Urothelium cell line (cell line): ENCODE data around the gene ASPSCR1.
"Not testable (repeated sequence)": the region's sequence is repeated elsewhere in the genome, so short reads cannot be mapped to it uniquely, and the experiment has no call there.

ENCODE experiments used
- DNase-seq: peaks from one replicate; pipeline ENCODE4 v3.0.0; 2011; ENCODE audit warnings: low spot score, mixed read lengths
- FAIRE-seq: peaks from 2 replicates; lab custom pipeline; 2011; peaks lifted over from hg19 to GRCh38; lab: Jason Lieb, UNC

The ASPSCR1 gene

GRCh38 chr17:81941484-81942166, 35.8 kb upstream of the ASPSCR1 start:
- no peak for DNase-seq
- no peak for FAIRE-seq

DNA sequence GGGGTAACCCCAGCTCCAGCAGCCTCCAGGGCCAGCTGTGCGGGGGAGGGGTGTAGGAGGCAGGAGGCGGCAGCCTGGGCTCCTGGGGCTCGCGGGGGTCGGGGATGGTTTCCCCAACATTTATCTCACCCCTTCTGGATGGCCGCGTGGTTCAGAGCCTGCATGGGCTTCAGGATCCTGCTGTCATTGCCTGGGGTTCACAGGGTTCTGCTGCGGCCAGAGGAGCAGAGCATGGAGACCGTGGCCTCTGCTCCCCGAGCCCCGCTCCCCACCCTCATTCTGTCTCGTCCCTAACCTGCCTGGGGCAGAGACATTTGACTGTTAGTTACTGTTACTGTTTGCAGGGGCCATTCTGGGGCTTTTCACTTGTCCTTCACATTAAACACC, 35.3 kb upstream of the ASPSCR1 start:
- FAIRE-seq (no peak), DNase-seq (no peak)

DNA sequence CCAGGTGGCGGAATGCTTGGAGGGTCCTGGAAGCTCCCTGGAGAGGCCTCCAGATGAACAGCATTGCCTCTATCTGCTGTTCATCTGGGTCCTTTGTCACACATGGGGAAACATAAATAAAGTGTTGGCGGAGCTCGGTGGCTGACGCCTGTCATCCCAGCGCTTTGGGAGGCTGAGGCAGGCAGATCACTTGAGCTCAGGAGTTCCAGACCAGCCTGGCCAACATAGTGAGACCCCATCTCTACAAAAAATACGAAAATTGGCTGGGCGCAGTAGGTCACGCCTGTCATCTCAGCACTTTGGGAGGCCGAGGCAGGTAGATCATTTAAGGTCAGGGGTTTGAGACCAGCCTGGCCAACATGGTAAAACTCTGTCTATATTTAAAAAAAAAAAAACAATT, 32.6 kb upstream of the ASPSCR1 start:
- FAIRE-seq, result no peak
- no peak for DNase-seq

GRCh38 chr17:81947189-81947588, 30.2 kb upstream of the ASPSCR1 start, which contains the start of gene MYADML2:
TSS of gene MYADML2 (minus strand) at chr17:81947233. CDS start at chr17:81941741, 5,492 bp downstream.
- DNase-seq (no peak), FAIRE-seq (peak; percentile 74)

DNA sequence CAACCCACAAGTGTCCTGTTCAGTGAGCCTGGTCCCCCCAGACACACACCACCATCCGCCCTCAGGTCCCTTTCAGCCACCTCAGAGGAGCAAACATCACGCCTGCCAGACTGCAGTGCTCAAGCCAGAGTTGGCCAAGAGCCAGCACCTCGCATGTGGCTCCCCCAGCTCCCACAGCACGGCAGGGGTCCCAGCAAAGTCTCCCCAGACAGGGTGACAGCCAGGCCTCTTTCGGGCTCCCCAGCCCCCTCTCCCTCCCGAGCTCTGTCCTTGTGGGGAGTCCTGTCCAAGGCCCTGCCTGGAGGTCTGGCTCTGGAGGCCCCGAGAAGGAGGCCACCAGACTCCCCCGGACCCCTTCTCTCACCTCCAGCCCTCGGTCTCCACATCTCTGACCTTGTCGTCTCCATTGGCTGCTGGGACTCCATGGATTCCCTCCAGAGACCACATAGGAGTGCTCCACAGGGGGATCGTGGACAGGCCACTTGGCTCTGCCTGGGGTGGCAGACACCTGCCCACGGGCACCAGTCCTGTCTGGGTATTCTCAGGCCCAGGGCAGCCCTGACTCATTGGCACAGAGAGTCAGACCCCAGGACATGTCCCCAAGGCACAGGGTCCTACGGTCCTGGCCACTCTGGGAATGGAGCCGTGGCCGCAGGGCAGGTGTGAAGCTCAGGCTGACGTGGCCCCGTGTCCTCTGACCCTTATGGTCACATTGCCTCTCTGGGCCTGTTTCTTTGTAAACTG, 28.6 kb upstream of the ASPSCR1 start:
- DNase-seq (no peak), FAIRE-seq (no peak)

GRCh38 chr17:81950501-81950900, 26.9 kb upstream of the ASPSCR1 start:
- no peak for FAIRE-seq

GRCh38 chr17:81951785-81952684, 25.4 kb upstream of the ASPSCR1 start:
- FAIRE-seq, result no peak
- no peak for DNase-seq

More at GRCh38 chr17:81950501-81950900, 26.9 kb upstream of the ASPSCR1 start:
- DNase-seq, result no peak

GRCh38 chr17:81952792-81953228, 24.6 kb upstream of the ASPSCR1 start:
- no peak for DNase-seq
- no peak for FAIRE-seq

DNA sequence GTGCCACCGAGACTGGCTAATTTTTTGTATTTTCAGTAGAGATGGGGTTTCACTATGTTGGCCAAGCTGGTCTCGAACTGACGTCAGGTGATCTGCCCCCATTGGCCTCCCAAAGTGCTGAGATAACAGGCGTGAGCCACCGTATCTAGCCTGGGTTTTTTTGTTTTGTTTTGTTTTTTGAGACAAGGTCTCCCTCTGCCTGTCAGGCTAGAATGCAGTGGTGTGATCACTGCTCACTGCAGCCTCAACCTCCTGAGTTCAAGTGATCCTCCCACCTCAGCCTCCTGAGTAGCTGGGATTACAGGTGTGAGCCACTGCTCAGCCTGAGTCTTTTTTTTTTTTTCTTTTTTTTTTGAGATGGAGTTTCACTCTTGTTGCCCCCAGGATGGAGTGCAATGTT, 24.0 kb upstream of the ASPSCR1 start:
- not testable (repeated sequence) for FAIRE-seq, DNase-seq

DNA sequence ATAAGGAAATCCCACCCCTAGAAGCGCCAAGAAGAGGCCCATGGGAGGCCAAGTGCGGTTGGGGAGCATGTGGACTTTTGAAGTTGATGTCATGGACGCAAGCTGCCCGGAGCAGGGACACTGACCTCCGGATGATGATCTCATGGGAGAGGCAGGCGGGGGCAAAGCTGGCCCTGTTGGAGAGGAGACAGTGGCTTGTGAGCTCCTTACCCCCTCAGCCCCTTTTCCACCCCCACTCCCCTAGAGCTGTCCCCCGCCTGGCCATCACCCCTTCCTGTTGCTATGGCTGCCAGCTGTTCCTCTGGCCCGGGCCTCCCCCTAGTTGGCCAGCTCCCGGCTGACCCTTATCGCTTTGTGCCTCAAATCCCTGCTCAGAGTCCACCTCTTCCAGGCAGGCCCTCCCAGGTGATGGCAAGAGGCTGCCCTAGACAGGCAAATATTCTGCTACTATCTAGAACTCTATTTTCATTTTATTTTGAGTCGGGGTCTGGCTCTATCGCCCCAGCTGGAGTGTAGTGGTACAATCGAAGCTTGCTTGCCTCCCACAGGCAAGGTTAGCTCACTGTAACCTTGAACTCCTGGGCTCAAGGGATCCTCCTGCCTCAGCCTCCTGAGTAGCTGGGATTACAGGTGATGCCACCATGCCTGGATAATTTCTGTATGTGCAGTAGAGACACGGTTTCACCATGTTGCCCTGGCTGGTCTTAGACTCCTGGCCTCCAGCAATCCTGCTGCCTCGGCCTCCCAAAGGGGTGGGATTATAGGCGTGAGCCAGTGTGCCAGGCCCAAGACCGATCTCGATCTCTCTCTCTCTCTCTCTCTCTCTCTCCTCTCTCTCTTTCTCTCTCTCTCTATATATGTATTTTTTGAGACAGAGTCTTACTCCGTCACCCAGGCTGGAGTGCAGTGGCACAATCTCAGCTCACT, 23.0 kb upstream of the ASPSCR1 start:
- FAIRE-seq (no peak), DNase-seq (no peak)

DNA sequence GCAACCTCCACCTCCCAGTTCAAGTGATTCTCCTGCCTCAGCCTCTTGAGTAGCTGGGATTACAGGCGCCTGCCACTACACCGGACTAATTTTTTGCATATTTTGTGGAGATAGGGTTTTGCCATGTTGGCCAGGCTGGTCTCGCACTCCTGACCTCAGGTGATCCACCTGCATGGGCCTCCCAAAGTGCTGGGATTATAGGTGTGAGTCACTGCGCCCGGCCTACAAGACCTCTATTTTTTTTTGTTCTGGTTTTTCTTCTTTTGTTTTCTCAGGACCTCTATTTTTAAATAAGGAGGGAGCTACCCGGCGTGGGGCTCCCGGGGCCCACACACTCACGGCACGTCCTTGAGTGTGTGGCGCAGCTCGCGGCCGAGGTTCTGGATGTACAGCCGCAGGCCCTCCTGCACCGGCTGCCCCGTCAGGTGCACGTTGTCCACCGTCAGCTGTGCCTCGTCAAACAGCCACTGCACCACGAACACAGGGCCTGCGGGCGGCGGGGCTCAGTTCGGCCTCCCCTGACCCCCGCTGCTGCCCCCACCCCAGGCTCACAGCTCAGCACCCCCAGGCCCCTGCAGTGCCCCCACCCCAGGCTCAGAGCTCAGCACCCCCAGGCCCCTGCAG, 22.3 kb upstream of the ASPSCR1 start:
- FAIRE-seq, result no peak
- DNase-seq, result no peak

DNA sequence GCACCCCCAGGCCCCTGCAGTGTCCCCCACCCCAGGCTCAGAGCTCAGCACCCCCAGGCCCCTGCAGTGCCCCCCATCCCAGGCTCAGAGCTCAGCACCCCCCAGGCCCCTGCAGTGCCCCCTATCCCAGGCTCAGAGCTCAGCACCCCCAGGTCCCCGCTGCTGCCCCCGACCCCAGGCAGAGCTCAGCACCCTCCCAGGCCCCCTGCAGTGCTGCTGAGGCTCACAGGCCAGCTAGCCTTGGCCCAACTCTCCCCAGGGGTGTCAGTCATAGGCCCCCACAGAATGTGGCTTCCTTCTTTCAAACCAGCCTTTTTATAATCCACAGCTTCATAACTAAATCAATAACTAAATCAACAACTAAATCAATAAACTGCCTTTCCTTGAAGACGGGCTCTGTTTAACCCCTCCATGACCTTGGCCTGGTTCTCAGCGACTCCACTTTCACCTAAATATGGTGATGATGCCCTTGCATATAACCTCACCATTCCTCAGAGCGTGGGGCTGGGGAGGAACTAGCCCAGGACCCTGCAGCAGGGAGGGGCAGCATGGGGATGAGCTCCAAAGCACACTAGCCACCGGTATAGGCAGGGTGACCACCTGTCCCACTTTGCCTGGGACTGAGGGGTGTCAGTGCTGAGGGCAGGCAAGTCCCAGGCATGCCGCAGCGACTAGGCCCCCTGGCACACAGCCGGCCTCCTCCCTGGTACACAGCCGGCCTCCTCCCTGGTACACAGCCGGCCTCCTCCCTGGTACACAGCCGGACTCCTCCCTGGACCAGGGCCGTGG, 21.5 kb upstream of the ASPSCR1 start:
- DNase-seq (no peak), FAIRE-seq (no peak)

- DNase-seq (no peak), FAIRE-seq (peak; percentile 27)
Observed at GRCh38 chr17:81956607-81957589, 20.5 kb upstream of the ASPSCR1 start.

- FAIRE-seq (no peak), DNase-seq (no peak)
Observed at GRCh38 chr17:81957691-81958432, 19.6 kb upstream of the ASPSCR1 start.

GRCh38 chr17:81958633-81959342, 18.6 kb upstream of the ASPSCR1 start:
- DNase-seq (no peak), FAIRE-seq (no peak)

GRCh38 chr17:81959362-81960129, 17.9 kb upstream of the ASPSCR1 start:
- peak; percentile 83 for DNase-seq
- peak; percentile 71 for FAIRE-seq
